Measurements from ENCODE around the gene FAM110D.

FAM110D gene

GRCh38 chr1:26184086-26184485 is 25.2 kb downstream of the FAM110D start:
- no peak for DNase-seq

- no peak for DNase-seq
Observed at GRCh38 chr1:26184883-26185282, 26.0 kb downstream of the FAM110D start.

DNA sequence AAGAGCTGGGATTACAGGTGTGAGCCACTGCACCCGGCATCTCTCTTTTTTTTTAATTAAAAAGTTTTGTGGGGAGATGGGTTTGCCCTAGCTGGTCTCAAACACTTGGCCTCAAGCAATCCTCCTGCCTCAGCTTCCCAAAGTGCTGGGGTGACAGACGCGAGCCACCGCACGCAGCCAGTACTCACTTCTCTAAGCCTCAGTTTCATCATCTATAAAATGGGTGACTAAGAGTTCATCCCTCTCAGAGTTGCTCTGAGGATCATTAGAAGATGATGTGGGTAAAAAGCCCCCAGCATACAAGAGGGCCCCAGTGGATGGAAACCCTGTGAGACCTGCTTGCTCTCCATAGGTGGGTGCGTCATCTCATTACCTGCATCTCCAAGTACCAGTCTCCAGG is 29.0 kb downstream of the FAM110D start:
- DNase-seq = no peak

GRCh38 chr1:26188477-26188876 is 29.6 kb downstream of the FAM110D start:
- DNase-seq = no peak

DNA sequence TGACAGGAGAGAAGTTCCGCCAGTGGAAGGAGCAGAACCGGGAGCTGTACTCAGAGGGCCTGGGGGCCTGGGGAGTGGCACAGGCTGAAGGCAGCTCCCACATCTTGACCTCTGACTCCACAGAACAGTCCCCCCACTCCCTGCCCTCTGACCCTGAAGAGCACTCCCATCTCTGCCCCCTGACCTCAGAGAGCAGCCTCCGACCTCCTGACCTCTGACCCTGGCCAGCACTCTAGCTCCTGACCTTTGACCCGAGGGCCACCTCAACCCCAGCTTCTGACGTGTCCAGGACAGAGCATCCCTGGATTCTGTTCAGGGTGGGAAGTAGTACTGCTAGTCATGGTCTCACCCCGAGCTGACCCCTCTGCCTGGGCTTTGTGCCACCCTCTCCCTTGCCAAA is 30.5 kb downstream of the FAM110D start:
- no peak for DNase-seq

- DNase-seq = no peak
Observed at GRCh38 chr1:26189751-26190275, 30.9 kb downstream of the FAM110D start.

- DNase-seq = peak in 4 of 58 donors; percentile 4 to 9 (median 6)
Observed at GRCh38 chr1:26190373-26190987, 31.6 kb downstream of the FAM110D start, which contains the start of gene CATSPER4. Gene CATSPER4, plus strand, starts transcription at chr1:26190602. Its CDS starts 26 bp downstream, at chr1:26190628.

DNA sequence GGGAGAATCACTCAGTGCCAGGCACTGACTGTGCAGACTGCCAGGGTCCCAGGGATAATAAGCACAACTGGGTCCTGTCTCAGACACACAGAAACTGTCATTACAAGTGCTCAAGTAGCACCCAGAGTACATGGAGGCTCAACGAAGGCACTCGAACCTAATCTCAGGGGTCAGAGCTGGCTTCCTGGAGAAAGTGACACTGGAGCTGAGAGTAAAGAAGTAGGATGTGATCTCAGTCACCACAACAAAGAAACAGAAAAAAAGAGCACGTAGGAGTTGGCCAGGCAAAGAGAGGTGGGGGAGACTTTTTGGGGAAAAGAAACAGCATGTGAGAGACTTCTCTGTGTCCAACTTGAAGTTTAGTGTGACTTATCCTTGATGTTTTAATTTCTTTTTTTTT is 32.9 kb downstream of the FAM110D start:
- DNase-seq = no peak

DNA sequence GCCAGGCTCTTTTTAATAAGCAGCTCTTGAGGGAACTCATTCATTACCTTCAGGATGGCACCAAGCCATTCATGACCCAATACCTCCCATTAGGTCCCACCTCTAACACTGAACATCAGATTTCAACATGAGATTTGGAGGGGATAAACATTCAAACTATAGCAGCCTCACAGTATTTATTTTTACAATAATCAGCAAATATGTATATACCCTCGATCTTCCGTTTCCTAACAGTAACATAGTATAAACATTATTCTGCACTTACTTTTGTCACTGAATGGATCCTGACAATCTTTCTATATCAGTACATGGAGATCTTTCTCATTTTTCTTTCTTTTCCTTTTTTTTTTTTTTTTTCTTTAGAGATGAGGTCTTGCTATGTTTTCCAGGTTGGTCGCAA is 36.9 kb downstream of the FAM110D start:
- no peak for DNase-seq

GRCh38 chr1:26197301-26197700 is 38.4 kb downstream of the FAM110D start:
- no peak for DNase-seq

DNA sequence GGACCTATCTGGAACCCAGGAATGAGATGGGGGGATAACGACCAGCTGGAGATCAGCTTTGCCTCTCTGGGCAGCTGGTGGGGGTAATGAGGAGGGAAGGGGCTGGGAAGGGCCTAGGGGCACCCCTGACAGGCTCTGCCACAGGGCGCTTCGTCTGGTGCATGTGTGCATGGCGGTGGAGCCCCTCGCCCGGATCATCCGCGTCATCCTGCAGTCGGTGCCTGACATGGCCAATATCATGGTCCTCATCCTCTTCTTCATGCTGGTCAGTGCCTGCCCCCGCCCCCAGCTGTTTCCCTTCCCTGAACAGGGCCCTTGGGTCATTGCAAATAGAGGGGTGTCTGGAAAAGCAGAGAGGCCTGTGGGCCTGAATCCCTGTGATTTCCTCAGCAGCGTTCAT is 38.9 kb downstream of the FAM110D start:
- DNase-seq = no peak

DNA sequence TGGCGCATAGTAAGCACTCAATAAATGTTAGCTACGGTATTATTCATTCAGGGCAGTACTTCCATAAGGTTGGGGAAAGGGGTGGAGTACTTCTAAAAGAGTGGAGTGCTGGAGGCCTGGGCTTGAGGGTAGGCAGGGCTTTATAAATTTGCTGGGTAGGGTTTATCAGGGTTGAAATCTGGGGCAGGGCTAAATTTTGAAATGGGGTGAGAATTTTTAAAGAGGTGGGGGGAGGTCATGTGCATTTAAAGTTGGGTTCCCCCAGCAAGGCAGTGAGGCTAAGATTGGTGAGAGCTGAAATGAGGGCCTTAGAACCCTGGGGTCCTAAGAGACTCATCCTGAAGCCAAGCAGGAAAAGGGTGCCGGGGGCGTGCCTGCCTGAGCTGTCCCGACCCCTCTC is 41.5 kb downstream of the FAM110D start:
- no peak for DNase-seq

- DNase-seq = no peak
Observed at GRCh38 chr1:26203642-26204318, 44.9 kb downstream of the FAM110D start.

GRCh38 chr1:26210147-26210870 is 51.4 kb downstream of the FAM110D start:
- DNase-seq = no peak

GRCh38 chr1:26212726-26213125 is 53.8 kb downstream of the FAM110D start:
- no peak for DNase-seq

- no peak for DNase-seq
Observed at GRCh38 chr1:26213335-26213905, 54.5 kb downstream of the FAM110D start.

Measured in anterior cingulate cortex (tissue), 58 donors.